ENCODE data around the gene PCNX1.
A peak's percentile ranks its signal among the peaks of the same experiment; 100 is the strongest.

PCNX1 gene

DNA sequence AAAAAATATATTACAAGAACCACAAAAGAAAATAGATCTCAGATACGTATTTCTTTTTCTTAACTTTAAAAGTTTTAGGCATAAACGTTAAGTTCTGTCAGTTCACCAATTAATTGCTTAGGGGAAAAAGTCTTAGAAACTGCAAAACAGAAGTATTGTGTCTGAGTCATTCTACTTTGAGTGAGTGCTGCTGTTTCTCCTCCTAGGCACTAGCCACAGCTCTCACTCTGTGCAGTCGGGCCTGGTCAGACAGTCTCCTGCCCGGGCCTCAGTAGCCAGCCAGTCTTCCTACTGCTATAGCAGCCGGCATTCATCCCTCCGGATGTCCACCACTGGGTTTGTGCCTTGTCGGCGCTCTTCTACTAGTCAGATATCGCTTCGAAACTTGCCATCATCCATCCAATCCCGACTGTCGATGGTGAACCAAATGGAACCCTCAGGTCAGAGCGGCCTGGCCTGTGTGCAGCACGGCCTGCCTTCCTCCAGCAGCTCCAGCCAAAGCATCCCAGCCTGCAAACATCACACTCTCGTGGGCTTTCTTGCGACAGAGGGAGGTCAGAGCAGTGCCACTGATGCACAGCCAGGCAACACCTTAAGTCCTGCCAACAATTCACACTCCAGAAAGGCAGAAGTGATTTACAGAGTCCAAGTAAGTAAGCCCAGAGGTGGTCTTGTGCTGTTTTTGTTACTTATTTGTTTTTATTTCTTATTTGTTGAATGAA, 201.3 kb downstream of the PCNX1 start:
- Mint-ChIP-seq H3K4me3 (no peak overlapping the region), H3K4me1 (ENCODE audit: low read depth) (peaks cover 7% of the 10 kb centered on the region), H3K27me3 (no peaks in the 10 kb centered on the region), H3K27ac (peak overlapping the region; percentile 42), H3K36me3 (ENCODE audit: low read depth) (peaks cover 87% of the 10 kb centered on the region), H3K9me3 (no peaks in the 10 kb centered on the region)
- no peak for DNase-seq

- no peak for DNase-seq
- no peak overlapping the region for H3K27ac Mint-ChIP-seq
These were observed 206.1 kb downstream of the PCNX1 start for GRCh38 chr14:71113376-71113775.

GRCh38 chr14:71114565-71114964, 207.3 kb downstream of the PCNX1 start:
- no peaks in the 10 kb centered on the region for H3K9me3 Mint-ChIP-seq
- no peak overlapping the region for H3K4me3 Mint-ChIP-seq
- no peaks in the 10 kb centered on the region for H3K27me3 Mint-ChIP-seq
- no peak overlapping the region for H3K27ac Mint-ChIP-seq
- H3K4me1 Mint-ChIP-seq (ENCODE audit: low read depth), result peaks cover 23% of the 10 kb centered on the region
- no peak for DNase-seq
- H3K36me3 Mint-ChIP-seq (ENCODE audit: low read depth), result peaks cover 73% of the 10 kb centered on the region

More at GRCh38 chr14:71113376-71113775, 206.1 kb downstream of the PCNX1 start:
- H3K4me3 Mint-ChIP-seq, result no peak overlapping the region
- H3K9me3 Mint-ChIP-seq, result no peaks in the 10 kb centered on the region
- peaks cover 14% of the 10 kb centered on the region for H3K4me1 Mint-ChIP-seq (ENCODE audit: low read depth)
- no peaks in the 10 kb centered on the region for H3K27me3 Mint-ChIP-seq
- peaks cover 80% of the 10 kb centered on the region for H3K36me3 Mint-ChIP-seq (ENCODE audit: low read depth)

- Mint-ChIP-seq H3K4me1 (ENCODE audit: low read depth) (peaks cover 27% of the 10 kb centered on the region), H3K9me3 (no peaks in the 10 kb centered on the region), H3K27ac (no peak overlapping the region), H3K4me3 (no peak overlapping the region), H3K36me3 (ENCODE audit: low read depth) (peaks cover 70% of the 10 kb centered on the region), H3K27me3 (no peaks in the 10 kb centered on the region)
- DNase-seq, result no peak
These were observed 208.0 kb downstream of the PCNX1 start for GRCh38 chr14:71115306-71115705.

DNA sequence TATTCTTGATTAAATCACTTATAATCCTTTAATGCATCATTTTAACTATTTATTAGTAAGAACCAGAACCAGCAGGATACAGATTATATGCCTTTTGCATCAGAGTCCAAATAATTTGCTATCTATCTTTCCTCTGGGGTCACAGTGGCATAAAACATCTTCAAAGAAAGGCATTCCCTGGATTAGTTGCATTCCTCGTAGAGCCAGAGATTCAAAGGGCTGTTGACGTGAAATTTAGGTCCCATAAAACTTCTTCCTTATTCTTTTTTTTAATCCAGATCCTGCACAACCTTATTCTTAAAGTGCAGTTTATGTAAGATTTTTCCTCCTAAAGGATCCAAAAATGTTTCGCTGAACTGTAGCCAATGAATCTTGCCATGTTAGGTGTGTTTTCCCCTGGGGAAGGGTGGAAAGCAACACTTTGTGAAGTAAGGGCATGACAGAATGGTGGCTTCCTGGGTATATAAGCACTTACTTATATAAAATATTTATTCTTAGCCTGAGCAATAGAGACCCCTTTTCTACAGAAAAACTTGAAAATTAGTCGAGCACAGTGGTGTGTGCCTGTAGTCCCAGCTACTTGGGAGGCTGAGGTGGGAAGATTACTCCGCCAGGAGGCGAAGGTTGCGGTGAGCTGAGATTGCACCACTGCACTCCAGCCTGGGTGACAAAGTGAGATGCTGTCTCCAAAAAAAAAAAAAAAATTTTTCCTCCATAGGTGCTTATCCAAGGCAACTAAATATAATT, 208.7 kb downstream of the PCNX1 start:
- H3K27me3 Mint-ChIP-seq, result no peaks in the 10 kb centered on the region
- H3K36me3 Mint-ChIP-seq (ENCODE audit: low read depth), result peaks cover 64% of the 10 kb centered on the region
- H3K27ac Mint-ChIP-seq, result peak overlapping the region; percentile 9
- no peak overlapping the region for H3K4me3 Mint-ChIP-seq
- H3K4me1 Mint-ChIP-seq (ENCODE audit: low read depth), result peaks cover 27% of the 10 kb centered on the region
- no peak for DNase-seq
- H3K9me3 Mint-ChIP-seq, result no peaks in the 10 kb centered on the region

GRCh38 chr14:71116568-71117122, 209.4 kb downstream of the PCNX1 start:
- Mint-ChIP-seq H3K9me3 (no peaks in the 10 kb centered on the region), H3K27me3 (no peaks in the 10 kb centered on the region), H3K4me1 (ENCODE audit: low read depth) (peaks cover 25% of the 10 kb centered on the region), H3K4me3 (no peak overlapping the region), H3K36me3 (ENCODE audit: low read depth) (peaks cover 58% of the 10 kb centered on the region), H3K27ac (peak overlapping the region; percentile 9)
- no peak for DNase-seq

DNA sequence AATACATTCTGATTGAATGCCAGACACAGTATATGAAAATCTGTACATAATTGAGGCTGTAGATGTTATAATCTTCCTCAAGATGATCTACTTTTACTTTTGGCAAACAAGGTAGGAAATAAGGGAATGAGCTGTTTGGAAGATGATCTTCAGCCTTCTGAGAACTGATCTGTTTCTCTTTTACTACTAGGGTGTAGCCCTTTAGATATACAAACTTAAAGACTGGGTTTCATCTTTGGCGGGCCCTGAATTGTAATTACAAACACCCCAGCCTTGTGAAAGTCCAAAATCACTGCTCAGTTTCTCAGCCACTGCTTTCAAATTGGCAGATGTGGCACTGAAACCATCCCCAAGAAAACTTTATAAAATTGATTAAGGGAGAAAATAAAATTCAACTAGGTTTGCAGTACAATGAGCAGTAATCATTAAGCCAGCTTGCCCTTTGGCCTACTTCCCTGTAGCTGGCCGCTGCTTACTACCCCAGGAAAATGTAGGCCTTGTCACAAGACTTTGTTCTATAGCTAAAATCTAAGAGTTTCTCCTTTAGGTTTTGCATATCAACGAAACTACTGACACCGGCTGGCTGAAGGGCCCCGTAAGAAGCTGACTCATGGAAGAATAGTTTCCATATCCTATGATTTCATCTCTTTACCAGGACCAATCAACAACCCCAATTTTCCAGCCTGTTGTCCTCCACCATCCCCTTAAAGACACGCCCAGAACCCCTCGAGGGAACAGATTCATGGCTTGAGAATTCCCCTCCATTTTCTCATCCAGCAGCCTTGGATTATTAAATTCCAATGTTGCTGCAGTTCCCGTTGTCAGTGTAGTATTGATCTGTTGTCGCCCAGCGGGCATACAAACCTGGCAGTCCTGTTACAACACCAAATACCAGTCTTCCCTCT, 210.8 kb downstream of the PCNX1 start:
- peaks cover 27% of the 10 kb centered on the region for H3K4me1 Mint-ChIP-seq (ENCODE audit: low read depth)
- H3K36me3 Mint-ChIP-seq (ENCODE audit: low read depth), result peaks cover 47% of the 10 kb centered on the region
- H3K9me3 Mint-ChIP-seq, result no peaks in the 10 kb centered on the region
- no peak for DNase-seq
- H3K4me3 Mint-ChIP-seq, result no peak overlapping the region
- no peaks in the 10 kb centered on the region for H3K27me3 Mint-ChIP-seq
- peak overlapping the region; percentile 87 for H3K27ac Mint-ChIP-seq

DNA sequence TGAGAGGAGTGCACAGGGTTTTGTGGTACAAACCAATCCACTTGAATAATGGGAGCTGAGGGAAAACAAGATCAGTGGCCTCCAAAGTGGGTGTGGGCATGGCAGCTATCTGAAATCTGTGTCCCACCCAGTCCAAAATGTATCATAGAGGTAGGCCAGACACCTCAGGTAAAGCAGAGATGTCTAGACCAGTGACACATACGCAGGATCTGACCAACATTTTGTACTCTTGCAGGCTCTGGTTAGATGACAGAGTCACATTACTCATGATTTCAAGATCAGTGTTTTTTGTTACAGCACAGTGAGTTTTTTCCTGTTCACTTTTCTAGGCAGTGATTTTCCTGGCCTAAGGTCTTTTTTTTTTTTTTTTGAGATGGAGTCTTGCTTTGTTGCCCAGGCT, 211.8 kb downstream of the PCNX1 start:
- H3K27me3 Mint-ChIP-seq, result no peaks in the 10 kb centered on the region
- peaks cover 38% of the 10 kb centered on the region for H3K36me3 Mint-ChIP-seq (ENCODE audit: low read depth)
- H3K4me1 Mint-ChIP-seq (ENCODE audit: low read depth), result peaks cover 27% of the 10 kb centered on the region
- H3K4me3 Mint-ChIP-seq, result no peak overlapping the region
- H3K9me3 Mint-ChIP-seq, result no peaks in the 10 kb centered on the region
- DNase-seq, result no peak
- H3K27ac Mint-ChIP-seq, result peak overlapping the region; percentile 87

DNA sequence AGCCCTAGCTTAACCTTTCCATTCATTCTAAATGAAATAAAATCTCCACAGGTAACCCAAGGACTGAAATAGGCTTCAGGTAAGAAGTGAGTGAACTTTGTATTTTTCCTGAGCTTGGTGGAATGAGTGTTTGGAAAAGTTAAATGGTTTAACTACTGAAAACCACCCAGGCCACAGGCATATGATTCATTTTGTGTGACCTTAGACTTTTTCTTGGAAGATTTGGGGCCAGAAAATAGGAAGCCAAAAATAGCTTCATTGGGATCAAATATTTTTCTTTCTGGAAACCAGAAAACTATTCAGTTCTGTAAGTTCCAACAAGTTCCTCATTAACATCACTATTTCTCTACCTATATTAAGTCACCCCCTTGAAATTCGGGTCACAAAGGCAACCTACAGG, 212.6 kb downstream of the PCNX1 start:
- peaks cover 27% of the 10 kb centered on the region for H3K4me1 Mint-ChIP-seq (ENCODE audit: low read depth)
- no peaks in the 10 kb centered on the region for H3K9me3 Mint-ChIP-seq
- DNase-seq, result no peak
- no peaks in the 10 kb centered on the region for H3K27me3 Mint-ChIP-seq
- H3K36me3 Mint-ChIP-seq (ENCODE audit: low read depth), result peaks cover 33% of the 10 kb centered on the region
- H3K4me3 Mint-ChIP-seq, result no peak overlapping the region
- peak overlapping the region; percentile 87 for H3K27ac Mint-ChIP-seq

- no peak for DNase-seq
- no peak overlapping the region for H3K27ac Mint-ChIP-seq
- H3K27me3 Mint-ChIP-seq, result no peaks in the 10 kb centered on the region
- peaks cover 27% of the 10 kb centered on the region for H3K4me1 Mint-ChIP-seq (ENCODE audit: low read depth)
- no peaks in the 10 kb centered on the region for H3K9me3 Mint-ChIP-seq
- peaks cover 22% of the 10 kb centered on the region for H3K36me3 Mint-ChIP-seq (ENCODE audit: low read depth)
- no peak overlapping the region for H3K4me3 Mint-ChIP-seq
These were observed 213.7 kb downstream of the PCNX1 start for GRCh38 chr14:71121001-71121400.

GRCh38 chr14:71121711-71122110, 214.5 kb downstream of the PCNX1 start:
- DNase-seq, result no peak
- no peak overlapping the region for H3K4me3 Mint-ChIP-seq
- no peak overlapping the region for H3K27ac Mint-ChIP-seq
- H3K27me3 Mint-ChIP-seq, result no peaks in the 10 kb centered on the region
- H3K4me1 Mint-ChIP-seq (ENCODE audit: low read depth), result peaks cover 27% of the 10 kb centered on the region
- H3K36me3 Mint-ChIP-seq (ENCODE audit: low read depth), result peaks cover 18% of the 10 kb centered on the region
- H3K9me3 Mint-ChIP-seq, result no peaks in the 10 kb centered on the region

- Mint-ChIP-seq H3K36me3 (ENCODE audit: low read depth) (peaks cover 10% of the 10 kb centered on the region), H3K27ac (no peak overlapping the region), H3K4me3 (no peak overlapping the region), H3K4me1 (ENCODE audit: low read depth) (peaks cover 20% of the 10 kb centered on the region), H3K27me3 (no peaks in the 10 kb centered on the region), H3K9me3 (no peaks in the 10 kb centered on the region)
- DNase-seq, result no peak
These were observed 215.8 kb downstream of the PCNX1 start for GRCh38 chr14:71122866-71123565.

- no peaks in the 10 kb centered on the region for H3K27me3 Mint-ChIP-seq
- no peak overlapping the region for H3K4me3 Mint-ChIP-seq
- no peak for DNase-seq
- H3K4me1 Mint-ChIP-seq (ENCODE audit: low read depth), result peaks cover 14% of the 10 kb centered on the region
- no peaks in the 10 kb centered on the region for H3K9me3 Mint-ChIP-seq
- H3K36me3 Mint-ChIP-seq (ENCODE audit: low read depth), result peaks cover 6% of the 10 kb centered on the region
- no peak overlapping the region for H3K27ac Mint-ChIP-seq
These were observed 216.4 kb downstream of the PCNX1 start for GRCh38 chr14:71123579-71124135.

Measured in activated T-cell treated with anti-CD3 and anti-CD28 coated beads, Interleukin-2, amount 50 U/mL, for 24 hours (primary cell).